Measurements from ENCODE around the gene FAM170A.

The FAM170A gene

DNA sequence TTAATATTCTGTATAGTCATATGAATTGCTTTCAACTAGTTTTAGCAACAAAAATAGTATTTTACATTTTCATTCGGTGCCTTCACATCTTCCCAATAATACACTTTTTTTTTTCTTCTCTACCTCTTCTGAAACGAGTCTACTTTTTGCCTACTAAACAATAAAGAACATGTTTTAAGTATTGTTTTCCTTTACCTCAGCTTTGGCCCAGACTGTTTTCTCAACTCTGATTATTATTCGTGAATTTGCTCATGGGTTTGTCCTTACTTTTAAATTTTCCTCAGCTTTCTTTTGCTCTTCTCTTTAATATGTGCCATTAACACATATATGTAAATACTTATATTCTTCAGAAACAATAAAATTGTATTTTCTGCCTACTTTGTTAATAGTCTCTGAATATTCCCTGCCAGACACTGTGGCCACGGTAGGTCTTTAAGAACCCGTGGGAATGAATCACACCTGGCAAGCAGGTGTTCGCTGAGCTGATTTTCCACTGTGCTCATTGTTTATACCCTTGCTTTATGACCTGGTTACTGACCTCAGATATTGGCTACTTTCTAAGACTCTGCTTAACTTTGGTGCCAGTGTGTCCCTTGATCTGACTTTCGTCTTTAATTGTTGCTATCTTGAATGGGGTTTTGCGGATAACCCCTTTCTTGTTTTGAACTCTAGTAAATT is 49.1 kb downstream of the FAM170A start:
- H3K4me3 ChIP-seq (ENCODE audit: low read depth, low read length) = no peak overlapping the region
- DNase-seq (ENCODE audit: low read depth) = no peak
- TF ChIP-seq, protein P1, sequence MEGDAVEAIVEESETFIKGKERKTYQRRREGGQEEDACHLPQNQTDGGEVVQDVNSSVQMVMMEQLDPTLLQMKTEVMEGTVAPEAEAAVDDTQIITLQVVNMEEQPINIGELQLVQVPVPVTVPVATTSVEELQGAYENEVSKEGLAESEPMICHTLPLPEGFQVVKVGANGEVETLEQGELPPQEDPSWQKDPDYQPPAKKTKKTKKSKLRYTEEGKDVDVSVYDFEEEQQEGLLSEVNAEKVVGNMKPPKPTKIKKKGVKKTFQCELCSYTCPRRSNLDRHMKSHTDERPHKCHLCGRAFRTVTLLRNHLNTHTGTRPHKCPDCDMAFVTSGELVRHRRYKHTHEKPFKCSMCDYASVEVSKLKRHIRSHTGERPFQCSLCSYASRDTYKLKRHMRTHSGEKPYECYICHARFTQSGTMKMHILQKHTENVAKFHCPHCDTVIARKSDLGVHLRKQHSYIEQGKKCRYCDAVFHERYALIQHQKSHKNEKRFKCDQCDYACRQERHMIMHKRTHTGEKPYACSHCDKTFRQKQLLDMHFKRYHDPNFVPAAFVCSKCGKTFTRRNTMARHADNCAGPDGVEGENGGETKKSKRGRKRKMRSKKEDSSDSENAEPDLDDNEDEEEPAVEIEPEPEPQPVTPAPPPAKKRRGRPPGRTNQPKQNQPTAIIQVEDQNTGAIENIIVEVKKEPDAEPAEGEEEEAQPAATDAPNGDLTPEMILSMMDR (IDR thresholded peaks at IDR 0.05; ENCODE audit: low read depth, low read length, missing control alignments) = no peak

DNA sequence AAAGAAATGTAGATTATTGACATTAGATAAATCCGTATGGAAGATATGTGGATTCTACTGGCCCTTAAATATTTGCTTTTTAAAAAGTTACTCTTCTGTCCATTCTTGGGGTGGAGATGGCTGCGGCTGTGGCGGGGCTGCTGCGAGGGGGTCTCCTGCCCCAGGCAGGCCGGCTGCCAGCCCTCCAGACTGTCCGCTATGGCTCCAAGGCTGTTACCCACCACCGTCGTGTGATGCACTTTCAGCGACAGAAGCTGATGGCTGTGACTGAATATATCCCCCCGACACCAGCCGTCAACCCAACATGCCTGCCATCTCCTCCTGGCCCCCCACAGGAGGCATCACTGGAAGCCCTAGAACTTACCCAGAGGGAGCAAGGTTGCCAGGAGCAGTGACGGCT is 50.7 kb downstream of the FAM170A start:
- DNase-seq (ENCODE audit: low read depth) = no peak
- no peak overlapping the region for H3K4me3 ChIP-seq (ENCODE audit: low read depth, low read length)
- TF ChIP-seq, protein P1 (IDR thresholded peaks at IDR 0.05; ENCODE audit: low read depth, low read length, missing control alignments) = no peak

DNA sequence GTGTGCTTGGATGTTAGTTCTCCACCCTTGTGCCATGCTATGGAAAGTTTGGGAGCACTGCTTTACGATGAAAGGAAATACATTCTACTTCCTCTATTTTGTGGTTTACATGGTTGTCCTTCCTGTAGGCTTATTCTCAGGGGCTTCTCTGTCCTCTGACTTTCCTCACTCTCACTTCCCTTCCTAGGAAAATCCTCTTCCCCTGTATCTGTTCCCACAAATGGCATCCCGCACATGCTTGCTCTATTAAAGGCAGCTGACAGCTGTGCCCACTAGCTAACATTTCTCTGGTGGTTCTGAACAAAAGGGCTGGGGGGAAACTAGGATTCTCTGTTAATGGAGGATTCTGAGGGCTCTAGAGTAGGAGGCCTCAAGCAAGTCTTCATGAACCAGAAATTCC is 52.4 kb downstream of the FAM170A start:
- DNase-seq (ENCODE audit: low read depth) = no peak
- TF ChIP-seq, protein P1 (IDR thresholded peaks at IDR 0.05; ENCODE audit: low read depth, low read length, missing control alignments) = no peak
- no peak overlapping the region for H3K4me3 ChIP-seq (ENCODE audit: low read depth, low read length)

DNA sequence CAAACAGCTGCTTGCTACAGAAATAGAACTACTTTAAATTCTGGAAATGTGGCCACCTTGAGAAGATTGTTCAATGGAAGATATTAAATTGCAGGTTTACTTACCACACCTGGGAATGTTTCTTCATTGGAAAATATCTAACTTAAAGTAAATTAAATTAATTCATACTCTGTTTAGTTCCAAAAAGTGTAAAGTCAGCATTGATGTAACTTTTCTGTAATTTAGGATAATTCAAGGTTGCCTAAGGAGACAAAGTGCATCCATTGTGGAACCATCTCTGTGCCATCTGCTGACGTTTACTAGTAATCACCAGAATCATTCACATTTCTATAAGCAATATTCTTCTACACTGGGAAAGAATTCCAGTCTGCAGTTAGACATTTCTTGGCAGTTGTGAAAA is 53.0 kb downstream of the FAM170A start:
- no peak for DNase-seq (ENCODE audit: low read depth)
- H3K4me3 ChIP-seq (ENCODE audit: low read depth, low read length) = no peak overlapping the region
- TF ChIP-seq, protein P1 (IDR thresholded peaks at IDR 0.05; ENCODE audit: low read depth, low read length, missing control alignments) = no peak

All from GM12864 (cell line).